MV-4-11 (cell line): ENCODE data around the gene ANKRD29.

Experiments
- DNase-seq: peaks from one replicate; lab custom pipeline; 2025; lab: John Stamatoyannopoulos, UW

The ANKRD29 gene

GRCh38 chr18:23684515-23685197, 21.9 kb upstream of the ANKRD29 start:
- no peak for DNase-seq

- DNase-seq = no peak
Measured at GRCh38 chr18:23683671-23684070, 21.0 kb upstream of the ANKRD29 start.

DNA sequence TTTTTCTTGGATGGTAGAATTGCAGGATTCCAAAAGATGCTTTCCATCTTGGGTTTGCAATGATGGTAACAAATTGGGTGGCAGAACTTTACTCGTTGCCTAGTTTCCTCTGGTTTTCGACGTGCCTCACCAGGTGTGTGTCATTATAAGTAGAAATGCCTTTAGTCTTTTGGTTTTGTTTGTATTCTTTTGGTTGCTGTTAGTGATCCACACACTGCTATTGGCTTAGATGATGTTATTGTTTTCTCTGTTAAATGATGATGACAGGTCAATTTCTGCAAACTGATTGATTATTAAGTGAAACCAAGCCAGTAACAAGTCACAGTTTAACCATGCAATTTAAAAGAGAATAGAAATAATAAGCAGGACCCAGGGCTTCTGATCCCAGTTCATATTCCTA, 20.4 kb upstream of the ANKRD29 start:
- DNase-seq = no peak

- DNase-seq = no peak
Measured at GRCh38 chr18:23682472-23682871, 19.8 kb upstream of the ANKRD29 start.

GRCh38 chr18:23682045-23682444, 19.3 kb upstream of the ANKRD29 start:
- DNase-seq = no peak

DNA sequence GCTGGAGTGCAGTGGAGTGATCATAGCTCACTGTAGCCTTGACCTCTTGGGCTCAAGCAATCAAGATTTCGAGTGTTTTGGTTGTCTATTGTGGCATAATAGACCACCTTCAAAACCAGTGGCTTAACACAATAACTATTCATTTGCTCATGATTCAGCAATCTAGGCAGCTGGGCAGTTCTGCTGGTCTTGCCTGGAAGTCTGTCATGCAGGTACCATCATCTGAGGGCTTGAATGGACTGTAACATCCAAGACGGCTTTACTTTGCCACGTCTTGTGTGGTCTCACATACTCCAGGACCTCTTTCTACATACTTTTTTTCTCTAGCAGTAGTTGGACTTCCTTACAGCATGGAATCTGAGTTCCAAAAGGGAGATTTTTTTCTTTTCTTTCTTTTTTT, 13.2 kb upstream of the ANKRD29 start:
- DNase-seq = no peak

- no peak for DNase-seq
Measured at GRCh38 chr18:23675236-23675635, 12.5 kb upstream of the ANKRD29 start.

DNA sequence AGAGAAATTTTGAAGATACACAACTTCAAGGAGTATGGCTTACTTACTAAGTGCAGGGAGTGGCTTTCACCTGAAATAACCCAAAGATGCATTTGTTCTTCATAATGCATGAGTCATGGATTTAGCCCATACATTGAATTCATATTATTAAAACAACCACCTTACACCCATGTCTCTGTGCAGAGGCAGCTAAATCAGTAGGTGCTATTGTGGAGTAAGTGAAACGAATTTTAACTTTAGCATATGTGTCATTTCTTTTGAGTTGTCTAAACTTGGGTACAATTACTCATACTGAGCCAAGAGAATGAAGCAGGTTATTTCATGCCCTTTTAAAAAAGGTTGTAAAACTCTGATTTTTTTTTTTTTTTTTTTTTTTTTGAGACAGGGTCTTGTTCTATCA, 11.0 kb upstream of the ANKRD29 start:
- DNase-seq = no peak

DNA sequence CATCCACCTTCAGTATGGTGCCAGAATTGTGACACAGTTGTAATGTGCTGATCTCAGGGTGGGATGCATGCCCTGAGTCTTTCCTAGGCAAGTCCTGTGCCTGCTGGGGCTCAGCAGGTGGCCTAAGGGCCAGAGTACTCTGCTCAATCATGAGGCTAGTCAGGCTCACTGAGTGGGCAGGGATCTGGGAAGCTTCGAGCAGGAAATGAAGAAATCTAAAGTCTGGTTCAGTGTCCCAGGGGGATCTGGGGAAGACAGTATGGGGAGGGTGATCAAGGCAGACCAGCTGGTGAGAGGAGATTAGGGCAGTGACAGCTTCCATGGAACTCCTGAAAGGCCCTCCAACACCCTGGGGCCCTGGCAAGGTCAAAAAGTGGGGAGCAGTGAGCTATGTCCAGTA, 8.9 kb upstream of the ANKRD29 start:
- no peak for DNase-seq

- DNase-seq = no peak
Measured at GRCh38 chr18:23669804-23670405, 7.2 kb upstream of the ANKRD29 start.

DNA sequence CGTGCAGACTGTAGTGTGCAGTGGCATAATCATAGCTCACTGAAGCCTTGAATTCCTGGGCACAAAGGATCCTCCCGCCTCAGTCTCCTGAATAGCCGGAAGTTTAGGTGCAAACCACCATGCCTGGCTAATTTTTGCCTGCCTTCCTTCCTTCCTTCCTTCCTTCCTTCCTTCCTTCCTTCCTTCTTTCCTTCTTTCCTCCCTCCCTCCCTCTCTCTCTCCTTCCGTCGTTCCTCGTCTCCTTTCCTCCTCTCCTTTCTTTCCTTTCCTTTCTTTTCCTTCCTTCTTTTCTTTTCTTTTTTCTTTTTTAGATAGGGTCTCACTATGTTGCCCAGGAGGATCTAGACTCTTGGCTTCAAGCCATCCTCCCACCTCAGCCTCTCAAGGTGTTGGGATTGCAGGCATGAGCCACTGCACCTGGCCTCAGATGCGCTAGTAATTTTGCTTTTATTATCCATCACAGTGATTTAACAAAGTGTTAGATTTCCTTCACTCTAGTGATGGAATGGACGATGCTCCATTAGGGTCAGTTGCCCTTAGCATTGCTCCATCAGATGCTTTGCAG, 6.6 kb upstream of the ANKRD29 start:
- no peak for DNase-seq

- no peak for DNase-seq
Measured at GRCh38 chr18:23668731-23669130, 6.0 kb upstream of the ANKRD29 start.

DNA sequence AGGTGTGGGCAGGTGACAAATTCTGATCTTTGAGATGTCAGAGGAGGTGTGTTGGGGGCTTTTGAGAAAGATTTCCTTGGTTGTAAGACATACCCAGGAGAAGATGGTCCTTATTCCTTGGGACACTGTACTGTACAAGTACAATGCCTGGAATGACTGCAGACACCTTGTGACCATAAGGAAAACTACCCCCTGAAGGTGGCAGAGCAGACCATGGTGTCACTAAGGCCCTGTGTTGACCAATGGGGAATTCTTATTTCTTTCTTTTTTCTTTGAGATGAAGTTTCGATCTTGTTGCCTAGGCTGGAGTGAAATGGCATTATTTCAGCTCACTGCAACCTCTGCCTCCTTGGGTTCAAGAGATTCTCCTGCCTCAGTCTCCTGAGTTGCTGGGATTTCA, 4.4 kb upstream of the ANKRD29 start:
- no peak for DNase-seq

- no peak for DNase-seq
Measured at GRCh38 chr18:23664674-23665073, 2.0 kb upstream of the ANKRD29 start.

GRCh38 chr18:23661735-23662308, 889 bp downstream of the ANKRD29 start:
- DNase-seq = peak; percentile 76

DNA sequence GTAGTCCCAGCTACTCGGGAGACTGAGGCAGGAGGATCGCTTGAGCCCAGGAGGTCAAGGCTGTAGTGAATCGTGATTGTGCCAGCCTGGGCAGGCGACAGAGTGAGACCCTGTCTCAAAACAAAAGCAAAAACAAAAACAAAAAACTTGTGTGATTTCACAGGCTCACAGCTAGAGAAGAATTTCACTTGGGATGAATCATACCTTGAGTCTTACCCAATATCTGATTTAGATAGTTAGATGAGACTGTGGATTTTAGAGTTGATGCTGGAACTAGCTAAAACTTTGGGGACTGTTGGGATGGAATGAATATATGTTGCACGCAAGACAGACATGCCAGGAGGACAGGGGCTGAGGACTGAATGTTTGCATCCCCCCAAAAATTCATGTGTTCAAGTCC, 4.4 kb downstream of the ANKRD29 start:
- DNase-seq = no peak

DNA sequence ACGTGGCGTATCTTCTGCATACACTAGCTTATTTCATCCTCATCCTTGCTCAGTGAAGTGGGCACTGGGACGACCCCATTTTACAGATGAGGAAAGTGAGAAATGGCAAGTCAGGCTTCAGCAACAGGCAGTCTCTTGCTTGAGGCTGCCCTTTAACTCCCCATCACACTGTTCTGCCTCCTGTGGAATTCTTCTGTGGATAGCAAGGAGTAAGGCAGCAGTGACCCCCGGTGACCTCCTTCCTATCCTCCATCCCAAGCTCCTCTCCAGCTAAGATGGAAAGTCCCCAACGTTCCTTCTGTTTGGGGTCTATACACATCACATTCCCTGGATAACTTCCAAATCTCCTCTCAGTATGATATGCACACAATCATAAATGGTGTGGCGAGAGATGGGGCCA, 10.5 kb downstream of the ANKRD29 start:
- no peak for DNase-seq

DNA sequence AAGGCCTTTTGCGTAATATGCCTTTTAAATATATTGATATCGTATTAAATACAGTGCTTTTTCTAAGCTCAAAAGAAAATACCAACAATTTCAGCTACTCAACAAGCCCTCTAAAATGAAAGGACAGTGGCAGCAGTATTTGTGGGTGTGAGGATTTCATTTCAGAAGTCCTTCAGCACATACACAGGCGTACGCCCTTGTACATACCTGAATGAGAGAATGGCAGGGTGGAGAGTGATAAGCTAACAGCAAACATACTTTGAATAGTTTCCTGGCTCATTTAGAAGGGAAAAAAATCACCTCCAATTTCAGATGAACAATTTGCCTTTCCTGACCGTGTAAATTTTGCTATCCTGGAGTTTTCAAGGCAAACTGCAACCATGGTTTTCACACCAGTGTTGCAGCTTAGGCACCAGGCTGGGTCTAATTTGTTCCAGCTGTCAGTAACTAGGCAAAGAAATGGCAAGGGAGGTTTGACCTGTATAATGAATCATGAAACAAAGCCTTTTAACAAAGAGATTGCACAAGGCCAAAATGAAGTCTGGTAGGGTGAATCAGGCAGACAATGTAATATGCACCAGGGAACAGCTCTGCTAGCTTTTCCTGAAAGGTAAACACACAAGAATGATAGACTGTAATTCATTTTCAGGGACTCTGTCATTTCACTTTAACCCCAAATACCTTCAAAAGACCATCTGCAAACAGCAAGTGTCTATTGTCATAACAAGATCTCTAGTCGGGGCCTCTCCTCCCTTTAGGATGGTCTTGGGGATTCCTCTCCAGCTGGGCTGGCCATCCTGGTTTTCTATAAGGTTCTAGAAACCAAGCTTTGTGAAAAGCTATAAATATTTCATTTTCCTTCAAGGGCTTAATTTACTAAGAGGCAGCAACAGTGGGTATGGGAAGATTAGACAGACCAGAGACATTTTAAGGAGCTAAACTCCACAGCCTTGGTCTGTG, 11.5 kb downstream of the ANKRD29 start:
- peak; percentile 57 for DNase-seq

GRCh38 chr18:23648940-23649607, 13.6 kb downstream of the ANKRD29 start:
- peak; percentile 58 for DNase-seq

DNA sequence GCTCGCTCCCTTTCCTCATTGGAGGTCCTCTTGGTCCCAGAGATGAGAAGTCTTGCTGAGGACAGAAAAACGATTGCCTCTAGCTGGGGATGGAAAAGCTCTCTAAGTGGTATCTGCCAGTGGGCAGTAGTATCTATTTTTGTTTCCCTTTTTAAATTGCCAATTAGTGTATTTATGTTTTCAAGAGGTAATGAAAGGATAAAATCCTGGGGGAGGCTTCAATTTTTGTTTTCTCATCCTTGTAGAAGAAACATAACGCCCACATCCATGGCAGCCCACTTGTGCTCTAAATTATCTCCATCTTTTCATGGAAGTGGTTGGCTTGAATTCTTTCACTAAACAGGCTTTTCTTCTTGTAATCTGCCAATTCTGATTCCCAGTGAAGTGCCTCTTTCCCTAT, 14.3 kb downstream of the ANKRD29 start:
- no peak for DNase-seq

DNA sequence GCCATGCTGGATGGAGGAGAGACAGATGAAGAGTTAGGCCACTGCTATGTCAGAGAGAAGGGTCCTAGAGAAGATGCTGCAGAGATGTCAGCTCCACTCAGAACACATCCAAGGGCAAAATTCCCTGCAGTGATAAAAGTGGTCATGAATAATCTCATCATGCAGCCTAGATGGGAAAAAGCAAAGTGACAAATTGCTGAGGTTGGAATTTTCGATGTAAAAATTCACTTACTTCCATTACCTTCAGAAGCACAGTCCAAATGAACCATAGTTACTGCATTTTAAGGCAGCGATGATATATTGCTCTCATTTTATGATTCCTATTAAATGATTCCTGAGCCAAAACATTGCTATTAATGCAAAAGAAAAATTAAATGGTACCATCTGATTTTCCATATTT, 16.4 kb downstream of the ANKRD29 start:
- no peak for DNase-seq
